Activated CD4-positive, alpha-beta T cell treated with anti-CD3 and anti-CD28 coated beads, Interleukin-10, Interleukin-2, amounts not matched to agents 100 ng/mL and 50 ng/mL, durations not matched to agents 16 hours and 8 hours (primary cell): ENCODE results near the gene DVL2.

Experiments used
- DNase-seq: peaks from one replicate; pipeline ENCODE4 v3.0.0-alpha.2; 2020

The DVL2 gene

DNA sequence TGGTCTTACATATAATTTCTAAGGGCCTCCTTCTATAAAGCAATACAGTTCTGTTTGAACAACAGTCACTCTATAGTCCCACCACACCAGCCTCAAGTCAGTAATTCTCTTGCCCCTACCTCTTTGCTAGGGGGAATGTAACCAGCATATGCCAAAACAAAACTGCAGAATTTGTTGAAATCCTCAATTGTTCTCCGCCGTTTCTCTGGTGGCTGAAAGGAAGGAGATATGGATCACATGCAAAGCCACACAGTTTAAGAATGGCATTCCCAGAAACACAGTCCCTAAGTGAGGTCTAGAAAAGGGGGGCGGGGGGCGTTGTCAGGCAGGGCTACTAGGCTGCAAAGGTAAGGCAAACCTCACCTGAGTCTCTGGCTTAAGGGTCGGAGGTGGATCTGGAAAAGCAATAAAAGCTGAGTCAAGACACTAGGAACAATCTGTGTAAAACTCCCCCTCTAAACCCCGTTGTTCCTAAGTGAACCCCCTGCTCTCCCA lies 3.0 kb upstream of the DVL2 start:
- DNase-seq, result no peak

DNA sequence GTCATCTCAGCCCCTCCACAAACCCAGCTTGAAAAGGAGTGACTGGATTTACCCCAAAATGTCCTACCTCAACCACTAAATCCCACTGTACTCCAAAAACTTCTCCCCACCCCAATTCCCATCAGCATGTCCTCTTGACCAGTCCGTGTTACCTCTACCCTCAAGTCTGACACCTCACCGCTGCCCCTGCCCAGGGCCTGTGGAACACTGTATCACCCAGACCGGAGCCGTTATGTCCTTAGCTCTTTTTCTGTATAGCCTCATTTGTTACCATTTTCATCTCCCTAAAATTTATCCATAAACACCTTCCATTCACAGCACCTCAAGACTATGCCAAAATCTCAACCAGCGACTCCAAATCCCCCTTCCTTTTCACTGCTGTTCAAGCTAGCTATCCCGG lies 2.5 kb upstream of the DVL2 start:
- DNase-seq, result no peak

DNA sequence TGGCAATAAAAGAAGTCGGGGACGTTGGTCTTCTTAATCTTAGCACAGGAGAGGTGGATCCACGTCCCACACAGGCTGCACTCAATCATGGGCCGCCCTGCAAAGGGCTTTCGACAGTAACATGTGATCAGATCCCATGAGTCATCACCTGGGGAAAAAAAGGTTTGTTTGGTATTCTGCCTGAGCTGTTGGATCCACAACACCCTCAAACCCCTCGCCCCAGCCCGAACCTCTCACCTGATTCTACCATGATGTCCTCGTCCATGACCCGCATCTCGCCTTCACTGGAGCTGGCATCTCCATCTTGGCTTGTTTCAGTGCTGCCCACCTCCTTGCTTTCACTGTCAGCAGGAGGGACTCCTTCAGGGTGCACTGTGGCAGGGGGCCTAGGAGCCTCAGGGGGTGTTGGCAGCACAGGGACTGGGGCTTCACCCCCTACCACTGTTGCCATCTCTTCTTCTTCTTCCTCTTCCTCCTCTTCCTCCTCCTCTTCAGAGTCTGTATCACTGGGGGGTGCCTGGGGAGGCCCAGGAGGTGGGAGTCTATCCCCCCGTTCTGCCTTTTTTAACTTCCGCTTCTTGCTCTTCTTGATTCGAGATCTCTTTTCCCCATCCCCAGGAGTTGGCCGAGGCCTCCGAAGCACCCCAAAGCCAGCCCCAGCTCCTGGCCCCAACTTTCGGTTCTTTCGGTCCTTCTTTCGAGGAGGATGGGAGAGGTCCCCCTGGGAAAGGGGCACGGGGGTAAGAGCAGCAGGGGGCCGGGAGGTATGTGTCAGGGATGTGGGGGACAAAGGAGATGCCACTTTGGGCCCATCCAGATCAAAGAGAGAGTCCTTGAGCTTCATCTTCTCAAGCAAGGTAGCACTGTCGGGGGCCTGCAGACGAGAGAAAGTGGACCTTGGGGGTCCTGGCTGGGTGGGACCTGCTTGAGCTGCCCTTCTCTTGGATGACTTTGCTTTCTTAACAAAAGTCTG lies 1.7 kb upstream of the DVL2 start:
- no peak for DNase-seq

DNA sequence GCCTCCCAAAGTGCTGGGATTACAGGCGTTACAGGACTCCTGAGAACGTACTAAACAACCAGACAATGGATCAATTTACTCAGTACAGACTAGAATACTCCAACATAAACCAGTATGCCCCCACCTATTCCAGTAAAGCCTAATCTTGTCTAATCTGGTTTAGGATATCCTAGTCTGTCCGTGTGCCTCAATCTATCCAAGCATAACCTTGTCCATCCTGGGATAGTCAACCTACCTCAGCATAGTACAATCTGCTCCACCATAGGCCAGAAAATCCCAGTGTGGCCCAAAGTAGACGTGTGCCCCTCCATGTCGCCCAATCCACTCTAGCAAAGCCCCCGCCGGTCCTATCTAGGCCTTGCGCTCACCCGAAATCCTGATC lies 625 bp downstream of the DVL2 start:
- no peak for DNase-seq

DNA sequence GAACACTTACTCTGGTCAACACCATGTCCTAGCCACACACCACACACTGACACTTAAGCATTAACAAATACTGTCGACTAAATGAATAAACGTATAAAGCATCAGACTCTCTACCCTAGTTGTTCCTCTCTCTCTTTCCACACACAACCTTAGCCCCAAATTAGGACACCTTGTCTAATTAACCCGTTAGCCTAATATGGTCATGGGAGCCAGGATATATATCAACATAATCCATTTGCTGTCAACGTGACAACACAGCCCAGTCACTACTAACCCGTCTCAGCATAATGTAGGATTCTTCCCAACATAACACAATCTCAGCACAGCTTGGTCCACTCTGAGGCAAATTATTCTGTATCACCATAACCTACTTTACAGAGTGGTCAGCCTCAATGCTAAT lies 2.2 kb downstream of the DVL2 start:
- no peak for DNase-seq

DNA sequence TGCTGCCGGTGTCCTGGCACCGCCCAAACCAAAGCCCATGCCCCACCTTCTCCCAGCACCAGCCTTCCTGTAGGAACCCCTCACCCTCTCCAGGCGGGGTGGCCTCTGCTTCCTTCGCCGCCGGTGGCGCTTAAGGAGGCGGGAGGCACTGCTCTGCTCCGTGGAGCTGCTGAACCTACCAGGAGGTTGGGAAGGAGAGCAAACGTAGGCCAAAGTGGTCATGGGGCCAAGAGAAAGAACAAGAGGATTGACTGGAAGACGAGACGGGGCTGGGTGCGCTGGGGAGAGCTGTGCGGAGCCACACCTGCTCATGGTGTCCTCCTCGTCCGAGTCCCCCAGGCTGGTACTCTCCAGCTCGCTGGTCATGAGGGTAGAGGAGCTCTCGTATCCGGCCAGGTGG lies 4.8 kb downstream of the DVL2 start:
- DNase-seq, result no peak

DNA sequence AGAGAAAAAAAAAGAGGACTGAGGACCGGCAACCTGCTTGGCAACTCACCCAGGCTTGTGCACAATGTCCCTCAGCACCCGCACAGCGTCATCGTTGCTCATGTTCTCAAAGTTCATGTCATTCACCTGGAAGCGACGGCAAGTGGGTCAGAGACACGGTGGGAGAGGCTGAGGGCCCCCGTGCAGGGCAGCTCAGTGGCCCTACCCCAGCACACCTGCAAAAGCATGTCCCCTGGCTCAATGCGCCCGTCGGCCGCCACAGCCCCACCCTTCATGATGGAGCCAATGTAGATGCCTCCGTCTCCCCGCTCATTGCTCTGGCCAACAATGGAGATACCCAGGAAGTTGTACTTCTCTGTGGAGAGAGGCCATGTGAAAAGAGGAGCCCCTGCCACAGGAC lies 5.4 kb downstream of the DVL2 start:
- DNase-seq, result no peak

DNA sequence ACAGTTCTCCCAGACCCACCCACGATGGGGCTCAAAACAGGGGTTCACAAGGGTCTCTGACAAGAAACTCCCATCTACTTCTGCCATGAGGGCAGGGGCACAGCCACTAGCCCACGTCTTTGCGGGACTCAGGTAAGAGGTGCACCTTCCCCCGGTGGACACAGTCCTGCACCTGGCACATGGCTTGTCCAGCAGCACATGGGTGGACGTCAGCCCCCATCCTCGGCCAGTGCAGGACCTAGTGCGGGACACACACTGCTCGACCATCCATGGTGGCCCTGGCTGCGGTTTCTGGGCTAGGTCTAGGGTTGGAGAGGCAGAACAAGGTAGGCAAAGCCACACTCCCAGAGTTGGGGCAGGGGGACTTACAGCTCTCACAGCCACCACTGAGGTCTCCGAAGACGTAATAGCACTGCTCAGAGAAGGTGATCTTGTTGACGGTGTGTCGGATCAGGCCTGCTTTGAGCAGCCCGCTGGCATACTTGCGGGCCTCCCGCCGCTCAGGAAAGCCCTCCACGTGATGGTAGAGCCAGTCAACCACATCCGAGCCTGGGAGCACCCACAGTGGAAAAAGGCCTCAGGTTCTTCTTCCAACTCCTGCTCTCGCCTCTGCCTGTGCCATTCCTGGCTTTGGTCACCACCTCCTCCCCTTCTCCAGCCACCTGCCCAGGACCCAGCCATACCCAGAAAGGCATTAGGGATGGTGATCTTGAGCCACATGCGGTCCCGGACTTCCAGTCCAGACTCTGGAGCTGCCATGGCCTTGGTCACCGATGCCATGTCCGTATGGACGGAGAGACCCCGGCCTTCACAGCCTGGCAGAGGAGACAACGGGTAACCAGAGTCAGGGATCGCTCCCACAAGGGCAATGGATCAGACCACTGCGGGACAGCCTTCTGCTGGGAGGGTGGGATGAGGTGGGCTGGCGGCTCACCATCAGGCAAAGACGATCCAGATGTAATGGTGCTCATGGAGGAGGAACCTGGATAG lies 7.3 kb downstream of the DVL2 start:
- no peak for DNase-seq

DNA sequence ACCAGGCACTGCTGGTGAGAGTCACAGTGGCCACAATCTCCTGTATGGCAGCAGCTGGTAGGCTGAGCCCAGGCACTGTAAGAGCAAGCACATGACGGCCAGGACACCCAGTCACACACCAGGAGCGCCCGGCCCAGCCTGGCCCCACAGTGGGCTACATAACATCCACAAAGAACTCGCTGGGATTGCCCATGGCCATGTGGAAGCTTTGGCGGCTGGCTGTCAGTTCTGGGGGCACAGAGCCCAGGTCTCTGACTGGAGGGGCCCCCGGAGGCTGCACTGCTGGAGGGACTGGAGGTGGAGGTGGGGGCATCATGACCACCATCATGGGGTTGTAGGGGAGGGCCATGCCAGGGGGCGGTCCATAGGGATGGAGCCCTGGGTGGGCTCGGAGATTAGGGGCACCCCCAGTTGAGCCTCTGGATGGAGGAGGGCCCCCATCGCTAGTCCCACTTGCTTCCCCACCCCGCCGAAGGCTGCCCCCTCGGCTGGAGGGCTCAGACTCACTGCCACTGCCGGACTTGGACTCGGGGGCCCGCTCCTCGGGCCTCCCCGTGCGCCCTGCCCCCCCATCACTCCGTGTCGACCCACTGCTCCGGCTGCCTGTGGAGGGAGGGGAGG lies 8.5 kb downstream of the DVL2 start:
- DNase-seq, result no peak

DNA sequence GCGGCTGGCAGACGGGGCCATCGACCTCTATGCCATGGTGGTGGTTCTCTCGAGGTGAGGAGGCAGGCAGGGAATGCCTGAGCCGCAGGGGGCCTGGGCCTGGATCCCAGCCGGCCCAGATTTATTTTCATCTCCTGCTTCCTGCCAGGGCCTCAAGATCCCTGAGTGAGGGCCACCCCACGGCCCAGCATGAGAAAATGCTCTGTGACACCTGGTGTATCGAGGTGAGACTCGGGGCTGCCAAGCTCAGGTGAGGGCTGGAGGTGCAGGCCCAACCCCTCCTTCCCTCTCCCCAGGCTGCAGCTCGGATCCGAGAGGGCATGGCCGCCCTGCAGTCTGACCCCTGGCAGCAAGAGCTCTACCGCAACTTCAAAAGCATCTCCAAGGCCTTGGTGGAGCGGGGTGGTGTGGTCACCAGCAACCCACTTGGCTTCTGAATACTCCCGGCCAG lies 9.6 kb downstream of the DVL2 start:
- no peak for DNase-seq

DNA sequence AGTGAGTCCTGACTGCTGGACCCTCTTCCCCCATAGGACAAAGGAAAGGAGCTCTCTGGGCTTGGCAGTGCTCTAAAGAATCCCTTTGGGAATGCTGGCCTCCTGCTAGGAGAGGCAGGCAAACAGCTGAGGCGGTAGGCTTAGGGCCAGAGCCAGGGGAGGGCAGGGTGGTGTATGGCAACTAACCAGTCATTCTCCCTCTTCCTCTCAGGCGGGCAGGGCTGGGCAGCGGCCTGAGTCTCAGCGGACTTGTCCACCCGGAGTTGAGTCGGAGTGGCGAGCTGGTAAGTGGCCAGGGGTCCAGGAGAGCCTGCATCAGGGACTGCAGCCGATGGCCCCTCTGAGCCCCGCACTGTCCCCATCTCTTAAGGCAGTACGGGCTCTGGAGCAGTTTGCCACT lies 10.2 kb downstream of the DVL2 start:
- no peak for DNase-seq

DNA sequence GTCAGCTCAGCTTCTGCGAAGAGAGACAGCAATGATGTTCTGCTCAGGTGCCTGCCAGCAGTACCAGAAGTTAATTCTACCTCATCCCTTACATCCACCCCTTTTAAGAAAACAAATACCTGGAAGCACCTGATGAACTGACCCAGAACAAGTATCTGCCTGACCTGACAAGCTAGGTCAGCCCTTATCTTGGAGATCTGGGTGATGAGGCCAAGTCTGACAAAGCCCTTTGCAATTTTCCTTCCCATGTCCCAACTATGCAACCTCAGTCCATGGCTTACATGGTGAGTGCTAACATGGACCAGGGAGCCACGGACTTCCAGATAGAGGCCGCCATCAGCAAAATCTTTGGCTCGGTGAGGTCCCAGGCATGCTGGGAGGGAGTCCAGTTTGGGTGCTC lies 10.9 kb downstream of the DVL2 start:
- DNase-seq, result no peak

DNA sequence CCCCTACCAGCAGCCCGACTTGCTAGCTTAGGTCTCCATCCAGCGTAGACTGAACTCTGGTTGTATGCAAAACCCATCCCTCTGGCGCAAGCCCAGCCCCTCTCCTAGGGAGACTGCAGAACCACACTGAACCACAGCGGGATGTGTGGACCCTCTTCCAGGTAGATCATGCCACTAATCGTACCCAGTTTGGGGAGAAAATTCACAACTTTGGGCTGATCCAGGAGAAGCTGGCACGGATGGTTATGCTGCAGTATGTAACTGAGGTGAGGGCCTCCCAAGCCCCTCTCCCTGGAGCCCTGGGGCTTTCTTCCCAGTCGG lies 11.4 kb downstream of the DVL2 start:
- no peak for DNase-seq

DNA sequence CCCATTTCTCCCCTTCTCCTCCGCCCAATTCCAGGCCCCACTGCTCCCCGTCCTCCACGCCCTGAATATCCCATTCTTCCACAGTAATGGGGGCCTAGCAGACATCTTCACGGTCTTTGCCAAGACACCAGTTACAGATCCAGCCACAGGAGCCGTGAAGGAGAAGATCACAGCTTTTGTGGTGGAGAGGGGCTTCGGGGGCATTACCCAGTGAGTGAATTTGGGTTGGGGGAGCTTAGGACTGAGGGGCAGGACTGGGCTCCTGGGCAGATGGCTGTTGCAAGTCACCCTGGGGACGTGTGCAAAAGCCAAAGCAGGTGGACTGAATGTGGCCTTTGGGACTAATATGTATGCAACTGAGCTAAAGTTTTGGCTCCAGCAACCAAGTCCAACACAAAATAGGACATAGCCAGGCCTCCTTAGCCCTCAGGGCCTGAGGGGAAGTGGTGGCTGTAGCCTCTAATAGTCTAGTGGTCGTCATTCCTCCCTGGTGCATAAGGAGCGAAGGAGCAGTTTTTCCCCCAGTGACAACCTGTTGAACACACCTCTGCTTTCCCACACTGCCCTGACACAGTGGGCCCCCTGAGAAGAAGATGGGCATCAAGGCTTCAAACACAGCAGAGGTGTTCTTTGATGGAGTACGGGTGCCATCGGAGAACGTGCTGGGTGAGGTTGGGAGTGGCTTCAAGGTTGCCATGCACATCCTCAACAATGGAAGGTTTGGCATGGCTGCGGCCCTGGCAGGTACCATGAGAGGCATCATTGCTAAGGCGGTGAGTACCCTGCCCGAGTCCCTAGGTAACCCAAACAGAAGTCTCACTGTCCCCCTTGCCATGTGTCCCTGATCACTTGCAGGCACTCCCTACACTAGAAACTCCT lies 12.0 kb downstream of the DVL2 start:
- DNase-seq, result no peak

DNA sequence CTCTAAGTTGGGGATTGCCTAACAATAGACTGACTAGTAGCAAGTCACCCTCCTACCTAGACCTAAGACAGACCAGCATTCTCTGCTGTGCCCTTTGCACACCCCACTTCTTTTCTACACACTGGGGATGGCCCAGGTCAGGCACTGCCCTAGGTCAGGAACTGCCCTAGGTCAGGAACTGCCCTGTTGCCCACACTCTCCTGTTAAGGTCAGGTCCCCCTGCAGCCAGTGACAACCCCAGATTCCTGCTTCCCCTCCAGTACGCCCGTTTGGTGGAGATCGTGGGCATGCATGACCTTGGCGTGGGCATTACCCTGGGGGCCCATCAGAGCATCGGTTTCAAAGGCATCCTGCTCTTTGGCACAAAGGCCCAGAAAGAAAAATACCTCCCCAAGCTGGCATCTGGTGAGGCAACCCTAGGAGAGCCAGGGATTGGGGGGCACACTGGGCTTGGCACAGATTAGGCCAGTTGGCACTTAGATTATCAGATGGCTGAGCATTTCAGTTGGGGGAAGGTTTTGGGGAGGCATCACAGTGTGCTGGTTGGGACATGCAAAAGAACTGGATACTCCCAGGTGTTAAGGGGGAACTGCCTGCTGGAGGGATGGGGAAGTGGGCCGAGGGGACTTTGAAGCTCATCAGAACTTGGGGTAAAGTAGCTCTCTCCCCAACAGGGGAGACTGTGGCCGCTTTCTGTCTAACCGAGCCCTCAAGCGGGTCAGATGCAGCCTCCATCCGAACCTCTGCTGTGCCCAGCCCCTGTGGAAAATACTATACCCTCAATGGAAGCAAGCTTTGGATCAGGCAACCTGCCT lies 12.8 kb downstream of the DVL2 start:
- DNase-seq, result no peak

DNA sequence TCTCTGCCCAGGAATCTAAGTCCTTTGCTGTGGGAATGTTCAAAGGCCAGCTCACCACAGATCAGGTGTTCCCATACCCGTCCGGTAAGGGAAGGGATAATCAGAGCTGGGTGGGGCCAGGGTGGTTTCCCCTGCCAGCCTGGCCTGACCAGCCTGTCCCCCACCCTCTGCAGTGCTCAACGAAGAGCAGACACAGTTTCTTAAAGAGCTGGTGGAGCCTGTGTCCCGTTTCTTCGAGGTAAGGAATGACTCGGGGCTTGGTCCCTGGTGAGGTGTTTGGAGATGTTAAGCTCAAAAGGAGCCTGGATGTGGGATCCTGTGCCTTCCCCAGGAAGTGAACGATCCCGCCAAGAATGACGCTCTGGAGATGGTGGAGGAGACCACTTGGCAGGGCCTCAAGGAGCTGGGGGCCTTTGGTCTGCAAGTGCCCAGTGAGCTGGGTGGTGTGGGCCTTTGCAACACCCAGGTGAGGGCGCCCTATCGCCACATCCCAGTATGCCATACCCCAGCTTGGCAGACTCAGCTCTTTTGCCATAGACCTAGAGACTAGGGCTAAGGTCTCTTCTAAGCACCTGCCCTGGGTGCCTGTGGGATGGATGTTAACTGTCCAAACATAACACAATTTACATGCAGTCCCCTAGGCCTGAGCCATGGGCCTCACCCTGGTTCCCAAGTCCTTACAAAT lies 13.6 kb downstream of the DVL2 start:
- DNase-seq, result peak; percentile 78

DNA sequence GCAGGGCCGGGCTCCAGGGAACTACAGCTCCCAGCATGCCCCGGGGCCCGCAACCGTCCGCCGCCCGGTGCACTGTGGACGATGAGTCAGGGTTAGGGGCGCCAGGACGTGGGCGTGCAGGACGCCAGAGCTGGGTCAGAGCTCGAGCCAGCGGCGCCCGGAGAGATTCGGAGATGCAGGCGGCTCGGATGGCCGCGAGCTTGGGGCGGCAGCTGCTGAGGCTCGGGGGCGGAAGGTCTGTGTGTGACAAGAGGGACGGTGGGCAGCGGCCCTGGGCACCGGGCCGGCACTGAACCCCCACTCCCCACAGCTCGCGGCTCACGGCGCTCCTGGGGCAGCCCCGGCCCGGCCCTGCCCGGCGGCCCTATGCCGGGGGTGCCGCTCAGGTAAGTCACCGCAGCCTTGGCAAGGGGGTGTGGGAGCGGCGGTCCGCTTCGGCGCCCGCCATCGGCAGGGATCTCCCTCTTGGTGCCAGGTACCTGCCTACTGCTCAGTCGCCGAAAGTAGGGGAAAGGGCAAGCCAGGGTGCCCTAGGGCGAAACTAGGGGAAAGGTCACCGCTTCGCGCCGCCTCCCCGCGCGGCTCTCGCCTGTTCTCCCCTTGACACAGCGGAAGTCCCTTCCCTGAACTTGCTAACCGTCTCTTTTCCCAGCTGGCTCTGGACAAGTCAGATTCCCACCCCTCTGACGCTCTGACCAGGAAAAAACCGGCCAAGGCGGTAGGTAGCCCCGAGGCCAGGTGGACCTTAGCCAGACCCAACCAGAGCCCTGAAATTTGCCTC lies 14.3 kb downstream of the DVL2 start, which contains the start of the genes ACADVL and DLG4:
Gene ACADVL (plus strand): TSS at position 127 of the 781 bp plus-strand sequence. CDS start 47 bp downstream, at position 174.
Gene DLG4 (minus strand): TSS at position 25 of the 781 bp plus-strand sequence.
- peak; percentile 89 for DNase-seq

DNA sequence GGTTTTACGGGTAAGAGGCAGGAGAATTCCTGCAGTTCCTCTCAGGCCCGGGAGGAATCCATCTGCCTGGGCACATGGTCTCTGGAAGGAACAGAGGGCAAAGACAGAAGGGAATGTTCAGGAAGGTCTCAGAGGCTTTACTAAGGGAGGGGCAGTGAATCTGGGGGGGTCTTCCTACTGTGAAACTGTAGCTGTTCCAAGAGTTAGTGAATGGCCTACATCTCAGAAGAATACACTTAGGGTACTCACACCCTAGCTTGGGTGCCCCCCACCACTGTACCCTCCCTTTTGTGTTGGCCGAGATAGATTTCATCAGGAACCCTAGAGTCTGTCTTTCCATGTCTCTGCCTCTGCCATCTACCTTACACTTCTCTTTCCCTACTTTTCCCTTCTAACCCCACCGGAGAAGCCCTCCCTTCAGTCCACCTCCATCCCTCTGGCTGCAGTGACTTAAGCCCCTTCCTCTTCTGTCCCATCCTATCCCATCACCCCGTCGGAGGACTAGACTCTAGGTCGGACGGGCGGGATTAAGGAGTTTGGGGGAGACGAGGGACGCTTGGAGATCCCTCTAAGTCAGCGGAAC lies 15.0 kb downstream of the DVL2 start:
- DNase-seq, result no peak

DNA sequence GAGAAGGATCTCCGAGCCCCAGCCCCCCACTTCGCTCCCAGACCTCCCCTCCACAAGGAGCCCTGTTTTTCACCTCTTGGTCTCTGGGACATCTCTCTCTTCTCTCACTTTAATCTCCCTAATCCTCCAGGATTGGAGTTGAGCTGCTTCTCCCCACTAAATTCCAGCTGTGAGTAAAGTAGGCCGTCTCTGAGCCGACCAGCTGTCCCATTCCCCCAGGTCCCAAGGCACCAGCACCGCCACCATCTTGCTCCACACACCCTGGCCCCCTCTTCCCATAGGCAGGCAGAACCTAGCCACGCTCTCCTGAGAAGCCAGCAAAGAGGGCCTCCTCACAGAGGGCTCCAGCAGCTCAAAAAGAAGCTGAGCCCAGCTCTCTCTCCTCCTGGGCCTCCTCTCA lies 15.6 kb downstream of the DVL2 start:
- no peak for DNase-seq
